Activated T-cell treated with anti-CD3 and anti-CD28 coated beads for 24 hours (primary cell): ENCODE data around the gene CKM.
"Not testable (repeated sequence)": the region's sequence is repeated elsewhere in the genome, so short reads cannot be mapped to it uniquely, and the experiment has no call there.

ENCODE experiments used
- DNase-seq: peaks from one replicate; pipeline ENCODE4 v3.0.0-alpha.2; 2020; ENCODE audit warnings: low read depth

Gene CKM

DNA sequence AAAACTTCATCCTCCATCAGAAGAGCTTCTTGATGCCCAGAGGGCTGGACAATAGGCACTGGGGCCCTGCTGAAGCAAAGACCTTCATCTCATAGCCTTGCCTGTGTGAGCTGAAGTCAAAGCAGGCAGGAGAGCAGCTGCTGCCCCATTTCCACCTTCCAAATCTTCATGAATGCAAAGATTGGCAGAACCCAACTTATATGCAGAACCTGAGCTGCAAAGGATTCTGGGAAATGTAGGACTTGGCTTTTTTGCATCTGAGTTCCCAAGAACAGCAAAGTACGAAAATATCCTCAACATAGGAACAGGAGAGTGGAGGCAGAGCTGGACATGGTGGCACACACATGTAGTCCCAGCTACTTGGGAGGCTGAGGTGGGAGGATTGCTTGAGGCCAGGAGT lies 30.8 kb downstream of the CKM start:
- DNase-seq = no peak

- DNase-seq = no peak
Observed at GRCh38 chr19:45290381-45290931, 32.2 kb downstream of the CKM start.

DNA sequence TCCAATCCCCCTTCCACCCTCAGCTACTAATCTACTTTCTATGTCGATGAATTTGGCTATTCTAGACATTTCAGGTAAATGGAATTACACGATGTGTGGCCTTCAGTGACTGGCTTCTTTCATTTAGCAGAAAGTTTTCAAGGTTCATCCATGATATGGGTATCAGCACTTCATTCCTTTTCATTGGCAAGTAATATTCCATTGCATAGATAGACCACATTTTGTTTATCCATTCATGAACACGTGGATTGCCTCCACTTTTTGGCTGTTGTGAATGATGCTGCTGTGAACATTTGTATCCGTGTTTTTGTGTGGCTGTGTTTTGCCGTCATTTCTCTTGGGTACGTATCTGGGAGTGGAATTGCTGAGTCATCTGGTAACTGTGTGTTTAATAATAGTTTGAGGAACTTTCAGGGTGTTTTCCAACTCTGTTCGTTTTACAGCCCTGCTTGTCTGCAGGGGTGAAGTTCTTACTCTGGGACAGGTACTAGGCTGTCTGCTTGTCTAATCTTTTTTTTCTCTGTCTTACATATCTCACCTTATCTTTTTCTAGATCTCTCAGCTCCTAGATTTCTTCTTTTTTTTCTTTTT lies 39.1 kb downstream of the CKM start:
- DNase-seq = no peak

GRCh38 chr19:45280471-45280961 lies 42.2 kb downstream of the CKM start:
- DNase-seq = no peak

- no peak for DNase-seq
Observed at GRCh38 chr19:45279587-45280192, 43.0 kb downstream of the CKM start.

- no peak for DNase-seq
Observed at GRCh38 chr19:45278087-45278486, 44.6 kb downstream of the CKM start.

DNA sequence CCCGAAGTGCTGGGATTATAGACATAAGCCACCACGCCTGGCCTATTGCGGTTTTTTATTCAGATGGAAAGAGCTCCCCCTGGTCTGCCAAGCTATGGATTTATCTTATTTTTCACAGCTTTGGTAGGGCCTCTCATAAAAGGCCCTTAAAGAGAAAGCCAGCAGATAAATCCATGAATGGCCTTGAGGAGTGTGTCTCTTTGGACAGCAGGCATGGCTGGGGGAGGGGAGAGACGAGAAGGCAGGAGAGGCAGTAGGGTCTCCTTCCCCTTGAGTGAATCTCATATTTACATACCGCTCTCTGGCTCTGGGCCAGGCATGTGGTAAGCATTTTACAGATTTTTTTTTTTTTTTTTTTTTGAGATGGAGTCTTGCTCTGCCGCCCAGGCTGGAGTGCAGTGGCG lies 46.4 kb downstream of the CKM start:
- no peak for DNase-seq

GRCh38 chr19:45275370-45275971 lies 47.2 kb downstream of the CKM start:
- DNase-seq = no peak

- DNase-seq = no peak
Observed at GRCh38 chr19:45273521-45273855, 49.2 kb downstream of the CKM start.

DNA sequence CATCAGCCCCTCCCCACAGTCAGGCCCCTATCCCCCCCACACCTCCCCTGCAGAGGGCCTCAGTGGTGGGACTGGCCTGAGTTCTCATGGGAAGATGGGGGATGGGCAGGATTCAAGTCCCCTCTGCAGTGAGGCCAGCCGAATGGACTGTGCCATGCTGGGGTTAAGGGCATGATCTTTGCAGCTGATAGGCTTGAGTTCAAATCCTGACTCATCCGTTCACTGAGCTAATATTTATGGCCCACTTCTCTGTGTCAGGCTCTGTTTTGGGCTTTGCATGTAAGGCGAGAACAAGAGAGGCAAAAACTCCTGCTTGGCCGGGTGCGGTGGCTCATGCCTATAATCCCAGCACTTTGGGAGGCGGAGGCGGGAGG lies 51.0 kb downstream of the CKM start:
- no peak for DNase-seq

DNA sequence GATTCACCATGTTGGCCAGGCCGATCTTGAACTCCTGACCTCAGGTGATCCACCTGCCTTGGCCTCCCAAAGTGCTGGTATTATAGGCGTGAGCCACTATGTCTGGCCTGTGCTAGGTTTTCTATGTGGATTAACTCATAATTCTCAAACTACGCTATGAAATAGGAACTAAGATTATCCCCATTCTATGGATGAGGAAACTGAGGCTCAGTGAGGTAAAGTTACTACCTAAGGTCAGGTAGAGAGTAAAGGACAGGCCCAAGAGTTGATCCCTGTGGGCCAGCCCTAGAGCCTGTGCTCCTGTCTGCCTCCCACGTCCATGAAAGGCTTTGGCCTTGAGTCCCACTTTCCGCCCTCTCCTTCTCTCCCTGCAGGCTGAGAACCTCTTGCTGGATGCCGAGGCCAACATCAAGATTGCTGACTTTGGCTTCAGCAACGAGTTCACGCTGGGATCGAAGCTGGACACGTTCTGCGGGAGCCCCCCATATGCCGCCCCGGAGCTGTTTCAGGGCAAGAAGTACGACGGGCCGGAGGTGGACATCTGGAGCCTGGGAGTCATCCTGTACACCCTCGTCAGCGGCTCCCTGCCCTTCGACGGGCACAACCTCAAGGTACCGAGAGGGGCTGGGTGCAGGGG lies 51.5 kb downstream of the CKM start:
- DNase-seq = no peak

GRCh38 chr19:45269939-45270338 lies 52.7 kb downstream of the CKM start:
- DNase-seq = not testable (repeated sequence)

- no peak for DNase-seq
Observed at GRCh38 chr19:45267296-45267695, 55.4 kb downstream of the CKM start.

DNA sequence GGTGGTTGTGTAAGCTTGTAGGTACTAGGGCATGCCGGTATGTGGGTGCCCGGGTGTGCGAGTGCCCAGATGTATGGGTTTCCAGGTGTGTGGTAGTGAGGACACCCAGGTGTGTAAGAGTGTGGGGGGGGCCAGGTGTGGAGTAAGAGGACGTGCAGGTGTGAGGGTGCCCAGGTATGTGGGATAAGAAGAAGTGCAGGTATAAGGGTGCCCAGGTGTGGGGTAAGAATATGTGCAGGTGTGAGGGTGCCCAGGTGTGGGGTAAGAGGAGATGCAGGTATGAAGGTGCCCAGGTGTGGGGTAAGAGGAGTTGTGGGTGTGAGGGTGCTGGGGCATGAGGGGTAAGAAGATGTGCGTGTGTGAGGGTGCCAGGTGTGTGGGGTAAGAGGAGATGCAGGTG lies 57.3 kb downstream of the CKM start:
- no peak for DNase-seq

- DNase-seq = no peak
Observed at GRCh38 chr19:45264781-45265317, 57.8 kb downstream of the CKM start.

DNA sequence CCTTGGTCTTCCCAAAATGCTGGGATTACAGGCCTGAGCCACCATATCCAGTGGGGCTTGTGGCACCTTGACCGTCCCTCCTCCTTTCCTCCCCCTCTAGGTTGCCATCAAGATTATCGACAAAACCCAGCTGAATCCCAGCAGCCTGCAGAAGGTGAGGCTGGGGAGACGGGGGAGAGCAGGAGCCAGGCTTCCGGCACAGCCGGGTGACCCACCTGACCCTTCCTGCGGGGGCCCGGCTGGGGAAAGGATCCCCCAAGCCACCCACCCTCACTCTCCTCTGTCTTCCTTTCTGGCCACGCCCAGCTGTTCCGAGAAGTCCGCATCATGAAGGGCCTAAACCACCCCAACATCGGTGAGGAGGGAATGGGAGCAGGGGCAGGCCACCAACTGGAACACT lies 59.7 kb downstream of the CKM start:
- DNase-seq = no peak

DNA sequence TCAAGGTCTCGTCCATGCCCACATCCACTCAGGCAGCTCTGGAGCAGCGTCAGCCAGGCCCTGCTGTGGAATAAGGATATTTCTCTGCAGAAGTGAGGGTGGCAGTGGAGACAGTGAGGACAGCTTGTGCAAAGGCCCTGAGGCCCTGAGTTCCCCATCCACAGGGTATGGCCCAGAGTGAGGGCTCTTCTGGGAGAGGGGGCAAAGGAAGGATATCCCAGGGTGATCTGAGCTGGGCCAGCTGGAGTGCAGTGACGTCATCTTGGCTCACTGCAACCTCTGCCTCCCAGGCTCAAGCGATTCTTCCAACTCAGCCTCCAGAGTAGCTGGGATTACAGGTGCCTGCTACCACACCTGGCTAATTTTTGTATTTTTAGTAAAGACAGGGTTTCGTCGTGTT lies 60.1 kb downstream of the CKM start:
- DNase-seq = no peak

GRCh38 chr19:45258862-45259261 lies 63.8 kb downstream of the CKM start:
- no peak for DNase-seq

DNA sequence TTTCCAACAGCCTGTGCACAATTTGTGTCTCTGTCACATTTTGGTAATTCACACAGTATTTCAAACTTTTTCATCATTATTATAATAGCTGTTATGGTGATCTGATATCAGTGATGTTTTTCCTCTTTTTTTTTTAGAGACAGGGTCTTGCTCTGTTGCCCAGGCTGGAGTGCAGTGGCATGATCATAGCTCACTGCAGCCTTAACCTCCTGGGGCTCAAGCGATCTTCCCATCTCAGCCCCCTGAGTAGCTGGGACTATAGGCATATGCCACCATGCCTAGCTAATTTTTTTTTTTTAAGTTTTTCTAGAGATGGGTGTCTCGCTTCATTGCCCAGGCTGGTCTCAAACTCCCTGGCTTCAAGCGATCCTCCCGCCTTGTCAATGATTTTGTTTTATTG lies 65.8 kb downstream of the CKM start:
- no peak for DNase-seq
